Thoracic aorta (tissue), 2 donors: ENCODE measurements around the gene SLC46A3. TPM values are rescaled to one million over a fixed set of nuclear protein-coding genes. Genes with fewer than 3 reads are reported as not detected.
"Not testable (repeated sequence)": the region's sequence is repeated elsewhere in the genome, so short reads cannot be mapped to it uniquely, and the experiment has no call there.

ENCODE experiments used
- ATAC-seq: fragments of 150-250 bp; one replicate; pipeline ENCODE4 v1.8.0; 2017; ENCODE audit warnings: low read depth; ENCODE audit not compliant: insufficient number of reproducible peaks, low FRiP score
- DNase-seq: peaks from one replicate; pipeline ENCODE4 v3.0.0-alpha.2; 2020; ENCODE audit warnings: low spot score
- H3K27ac ChIP-seq, 2 donors: fragments of 200-600 bp; sonication (generic); 1 replicate in 1 of 2; 2 replicates in 1 of 2; pipeline ENCODE4 v1.5.1; 2016; ENCODE audit warnings: mild to moderate bottlenecking in 2 of 2, moderate library complexity in 2 of 2
- H3K27me3 ChIP-seq: fragments of 200-600 bp; sonication (generic); replicated peaks from 2 replicates; pipeline ENCODE4 v1.6.0; 2016; ENCODE audit warnings: mild to moderate bottlenecking; ENCODE audit not compliant: insufficient read depth
- H3K36me3 ChIP-seq: fragments of 200-600 bp; sonication (generic); one replicate; pipeline ENCODE4 v1.5.1; 2016
- H3K4me1 ChIP-seq, 2 donors: fragments of 200-600 bp; sonication (generic); 1 replicate in 1 of 2; 2 replicates in 1 of 2; pipeline versions ENCODE4 v1.5.1 to v1.6.0; 2016; ENCODE audit warnings: low read depth in 2 of 2, mild to moderate bottlenecking in 1 of 2; ENCODE audit not compliant: control insufficient read depth in 1 of 2
- H3K4me3 ChIP-seq: fragments of 200-600 bp; sonication (generic); 2 replicates; pipeline ENCODE4 v1.5.1; 2016; ENCODE audit warnings: mild to moderate bottlenecking
- H3K9me3 ChIP-seq: fragments of 200-600 bp; sonication (generic); 2 replicates; pipeline ENCODE4 v1.5.1; 2016
- total RNA-seq, 2 donors: library from RNA; depleted of rRNA; stranded (reverse); fragments of >200 nt; gene quantifications; one replicate each; pipeline versions ENCODE4 v1.1.0 to v1.2.3, GENCODE V29; 2016
- TF ChIP-seq, protein P1 (sequence below): fragments of 200-600 bp; sonication (generic); IDR thresholded peaks from one replicate; pipeline ENCODE4 v1.5.1; 2019; ENCODE audit warnings: antibody characterized with exemption

Gene SLC46A3
- total RNA-seq, 2 donors from 2014 or later = 10.8 to 16.4 TPM

DNA sequence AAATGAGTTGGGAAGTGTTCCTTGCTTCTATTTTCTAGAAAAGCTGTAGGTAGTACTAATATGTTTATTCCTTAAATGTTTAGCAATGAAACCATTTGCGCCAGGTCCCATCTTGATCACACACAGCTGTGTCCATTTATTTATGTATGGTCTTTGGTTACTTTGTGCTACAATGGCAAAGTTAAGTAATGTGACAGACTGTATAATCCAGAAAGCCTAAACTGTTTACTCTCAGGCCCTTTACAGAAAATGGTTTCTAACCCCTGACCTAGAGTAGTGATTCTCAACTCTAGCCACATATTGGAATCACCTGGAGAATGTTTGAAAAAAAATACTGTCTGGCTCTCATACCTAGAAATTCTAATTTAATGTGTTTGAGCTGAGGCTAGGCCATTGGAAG lies 21.3 kb downstream of the SLC46A3 start:
- TF ChIP-seq, protein P1, sequence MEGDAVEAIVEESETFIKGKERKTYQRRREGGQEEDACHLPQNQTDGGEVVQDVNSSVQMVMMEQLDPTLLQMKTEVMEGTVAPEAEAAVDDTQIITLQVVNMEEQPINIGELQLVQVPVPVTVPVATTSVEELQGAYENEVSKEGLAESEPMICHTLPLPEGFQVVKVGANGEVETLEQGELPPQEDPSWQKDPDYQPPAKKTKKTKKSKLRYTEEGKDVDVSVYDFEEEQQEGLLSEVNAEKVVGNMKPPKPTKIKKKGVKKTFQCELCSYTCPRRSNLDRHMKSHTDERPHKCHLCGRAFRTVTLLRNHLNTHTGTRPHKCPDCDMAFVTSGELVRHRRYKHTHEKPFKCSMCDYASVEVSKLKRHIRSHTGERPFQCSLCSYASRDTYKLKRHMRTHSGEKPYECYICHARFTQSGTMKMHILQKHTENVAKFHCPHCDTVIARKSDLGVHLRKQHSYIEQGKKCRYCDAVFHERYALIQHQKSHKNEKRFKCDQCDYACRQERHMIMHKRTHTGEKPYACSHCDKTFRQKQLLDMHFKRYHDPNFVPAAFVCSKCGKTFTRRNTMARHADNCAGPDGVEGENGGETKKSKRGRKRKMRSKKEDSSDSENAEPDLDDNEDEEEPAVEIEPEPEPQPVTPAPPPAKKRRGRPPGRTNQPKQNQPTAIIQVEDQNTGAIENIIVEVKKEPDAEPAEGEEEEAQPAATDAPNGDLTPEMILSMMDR = no peak
- H3K4me1 ChIP-seq = no peaks in the 10 kb centered on the region
- H3K27ac ChIP-seq = no peak overlapping the region
- no peak for DNase-seq
- H3K9me3 ChIP-seq = no peaks in the 10 kb centered on the region
- H3K4me3 ChIP-seq = no peak overlapping the region
- H3K36me3 ChIP-seq = peaks cover 15% of the 10 kb centered on the region
- no peaks in the 10 kb centered on the region for H3K27me3 ChIP-seq
- ATAC-seq = no peak

DNA sequence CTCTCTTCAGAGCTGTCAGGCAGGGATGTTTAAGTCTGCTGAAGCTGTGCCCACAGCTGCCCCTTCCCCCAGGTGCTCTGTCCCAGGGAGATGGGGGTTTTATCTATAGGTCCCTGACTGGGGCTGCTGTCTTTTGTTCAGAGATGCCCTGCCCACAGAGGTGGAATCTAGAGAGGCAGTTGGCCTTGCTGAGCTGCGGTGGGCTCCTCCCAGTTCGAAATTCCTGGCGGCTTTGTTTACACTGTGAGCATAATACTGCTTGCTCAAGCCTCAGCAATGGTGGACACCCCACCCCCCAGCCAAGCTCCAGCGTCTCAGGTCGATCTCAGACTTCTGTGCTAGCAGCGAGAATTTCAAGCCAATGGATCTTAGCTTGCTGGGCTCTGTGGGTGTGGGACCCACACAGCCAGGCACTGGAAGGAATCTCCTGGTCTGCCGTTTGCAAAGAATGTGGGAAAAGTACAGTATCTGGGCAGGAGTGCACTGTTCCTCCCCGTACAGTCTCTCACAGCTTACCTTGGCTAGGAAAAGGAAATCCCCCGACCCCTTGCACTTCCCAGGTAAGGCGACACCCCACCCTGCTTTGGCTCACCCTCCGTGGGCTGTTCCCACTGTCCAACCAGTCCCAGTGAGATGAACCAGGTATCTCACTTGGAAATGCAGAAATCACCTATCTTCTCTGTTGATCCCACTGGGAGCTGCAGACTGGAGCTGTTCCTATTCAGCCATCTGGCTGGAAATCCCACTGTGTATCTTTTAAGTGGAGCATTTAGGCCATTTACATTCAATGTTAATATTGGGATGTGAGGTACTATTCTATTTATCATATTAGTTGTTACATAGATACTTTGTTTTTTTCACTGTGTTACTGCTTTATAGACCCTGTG lies 24.9 kb downstream of the SLC46A3 start:
- not testable (repeated sequence) for H3K27ac ChIP-seq, H3K4me1 ChIP-seq, H3K36me3 ChIP-seq, DNase-seq, H3K9me3 ChIP-seq, H3K27me3 ChIP-seq, H3K4me3 ChIP-seq, ATAC-seq

DNA sequence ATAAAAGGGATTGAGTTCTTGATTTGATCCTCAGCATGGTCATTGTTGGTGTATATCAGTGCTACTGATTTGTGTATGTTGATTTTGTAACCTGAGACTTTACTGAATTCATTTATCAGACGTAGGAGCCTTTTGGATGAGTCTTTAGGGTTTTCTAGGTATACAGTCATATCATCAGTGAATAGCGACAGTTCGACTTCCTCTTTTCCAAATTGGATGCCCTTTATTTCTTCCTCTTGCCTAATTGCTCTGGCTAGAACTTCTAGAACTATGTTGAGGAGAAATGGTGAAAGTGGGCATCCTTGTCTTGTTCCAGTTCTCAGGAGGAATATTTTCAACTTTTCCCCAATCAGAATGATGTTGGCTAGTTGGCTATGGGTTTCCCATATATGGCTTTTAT lies 32.9 kb downstream of the SLC46A3 start:
- H3K27me3 ChIP-seq = no peaks in the 10 kb centered on the region
- TF ChIP-seq, protein P1 = no peak
- no peak for ATAC-seq
- no peak overlapping the region for H3K27ac ChIP-seq
- no peak for DNase-seq
- no peak overlapping the region for H3K4me3 ChIP-seq
- no peaks in the 10 kb centered on the region for H3K9me3 ChIP-seq
- H3K36me3 ChIP-seq = no peaks in the 10 kb centered on the region
- no peaks in the 10 kb centered on the region for H3K4me1 ChIP-seq

DNA sequence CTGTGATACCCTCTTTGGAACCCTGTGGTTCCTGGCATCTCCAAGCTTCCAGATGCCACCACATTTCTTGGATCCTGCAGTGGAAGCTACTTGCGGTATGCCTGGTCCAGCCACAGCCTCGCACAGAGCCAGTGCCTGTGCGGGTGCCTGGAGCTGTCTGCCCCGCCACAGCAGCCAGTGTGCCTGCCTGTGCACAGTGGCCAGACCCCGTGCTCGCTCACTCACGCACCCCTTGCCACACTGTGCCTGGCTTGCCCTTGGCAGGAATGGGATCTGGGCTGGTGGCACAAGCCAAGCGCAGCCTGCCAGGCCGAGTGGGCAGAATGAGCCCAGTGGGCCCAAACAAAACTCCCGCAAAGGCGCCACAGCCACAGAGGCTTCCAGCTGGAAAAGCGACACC lies 33.7 kb downstream of the SLC46A3 start:
- TF ChIP-seq, protein P1 = no peak
- H3K27me3 ChIP-seq = no peaks in the 10 kb centered on the region
- H3K4me1 ChIP-seq = no peaks in the 10 kb centered on the region
- ATAC-seq (no peak), DNase-seq (no peak)
- no peak overlapping the region for H3K27ac ChIP-seq
- H3K9me3 ChIP-seq = no peaks in the 10 kb centered on the region
- H3K4me3 ChIP-seq = no peak overlapping the region
- H3K36me3 ChIP-seq = peaks cover 2% of the 10 kb centered on the region

DNA sequence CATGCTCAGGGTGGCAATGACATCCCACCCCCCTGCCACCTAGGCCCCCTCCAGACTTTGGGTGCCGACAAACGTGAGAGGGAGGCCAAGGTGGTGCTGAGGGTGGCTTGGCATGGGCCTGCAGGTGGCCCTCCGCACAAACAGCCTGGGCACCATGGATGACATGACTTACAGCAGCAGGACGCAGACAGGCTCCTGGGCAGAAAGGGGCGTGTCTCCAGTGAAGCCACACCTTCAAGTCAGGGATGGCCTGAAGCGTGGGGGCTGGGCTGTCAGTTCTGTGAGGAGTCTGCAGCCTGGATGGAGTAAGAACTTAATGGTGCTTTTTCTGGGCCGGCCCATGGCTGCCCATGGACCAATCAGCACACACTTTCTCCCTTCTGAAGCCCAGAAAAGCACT lies 34.5 kb downstream of the SLC46A3 start:
- Histone ChIP-seq H3K4me1 (no peaks in the 10 kb centered on the region), H3K4me3 (no peak overlapping the region), H3K27ac (no peak overlapping the region), H3K9me3 (no peaks in the 10 kb centered on the region), H3K36me3 (peaks cover 3% of the 10 kb centered on the region), H3K27me3 (no peaks in the 10 kb centered on the region)
- DNase-seq (no peak), ATAC-seq (no peak)
- TF ChIP-seq, protein P1 = no peak

DNA sequence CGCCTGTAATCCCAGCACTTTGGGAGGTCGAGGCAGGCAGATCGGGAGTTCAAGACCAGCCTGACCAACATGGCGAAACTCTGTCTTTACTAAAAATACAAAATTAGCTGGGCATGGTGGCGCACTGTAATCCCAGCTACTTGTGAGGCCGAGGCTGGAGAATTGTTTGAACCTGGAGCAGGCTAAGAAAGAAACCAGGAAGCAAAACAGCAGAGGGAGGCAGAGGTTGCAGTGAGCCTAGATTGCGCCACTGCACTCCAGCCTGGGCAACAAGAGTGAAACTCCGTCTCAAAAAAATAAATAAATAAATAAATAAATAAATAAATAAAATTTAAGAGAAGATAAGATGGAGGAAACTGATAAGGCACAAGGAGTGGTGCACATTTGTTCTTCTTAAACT lies 35.6 kb downstream of the SLC46A3 start:
- H3K9me3 ChIP-seq, H3K27me3 ChIP-seq, H3K4me3 ChIP-seq, ATAC-seq, DNase-seq, H3K36me3 ChIP-seq, H3K4me1 ChIP-seq, H3K27ac ChIP-seq: not testable (repeated sequence)
